ENCODE measurements around the gene CC2D1A. TPM values are rescaled to one million over a fixed set of nuclear protein-coding genes. Genes with fewer than 3 reads are reported as not detected.

CC2D1A gene
- total and polyA plus RNA-seq, 4 donors: 7.4 to 12.0 (median 9.9) TPM

DNA sequence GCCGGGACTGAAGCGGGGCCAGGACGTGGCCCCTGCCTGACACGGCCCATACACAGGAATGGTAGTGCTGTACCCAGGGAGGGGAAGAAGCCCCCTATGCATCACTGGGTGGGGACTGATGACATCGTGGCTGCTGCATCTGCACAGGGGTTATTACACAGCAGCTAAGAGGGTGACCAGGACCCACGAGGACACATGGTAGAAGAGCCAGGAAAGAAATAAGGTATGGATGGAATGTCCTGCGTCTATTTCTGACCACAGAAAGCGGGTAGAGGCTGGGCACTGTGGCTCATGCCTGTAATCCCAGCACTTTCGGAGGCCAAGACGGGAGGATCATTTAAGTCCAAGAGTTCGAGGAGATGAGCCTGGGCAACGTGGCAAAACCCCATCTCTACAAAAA, 70.4 kb downstream of the CC2D1A start:
- H3K9me3 ChIP-seq (ENCODE audit: control insufficient read depth in 4 of 4, low read length in 3 of 4): no peaks in the 10 kb centered on the region
- peaks cover 5 to 46% (median 18%) of the 10 kb centered on the region in 4 donors for H3K36me3 ChIP-seq (ENCODE audit: control insufficient read depth in 4 of 4, insufficient read depth in 3 of 4, low read depth in 1 of 4, low read length in 3 of 4)
- H3K27ac ChIP-seq (ENCODE audit: low read depth in 1 of 2, low read length in 2 of 2): no peak overlapping the region
- 96% methylated on average over 12 of the region's 12 CpGs for WGBS
- TF ChIP-seq TAF1 (conservative IDR thresholded peaks at IDR 0.05) (no peak), HNF4G (IDR thresholded peaks at IDR 0.05) (no peak), EGR1 (IDR thresholded peaks at IDR 0.05; ENCODE audit: low read depth in 2 of 2) (no peak), YY1 (IDR thresholded peaks at IDR 0.05) (no peak), JUND (IDR thresholded peaks at IDR 0.05) (no peak), FOXA2 (IDR thresholded peaks at IDR 0.05) (no peak)
- TF ChIP-seq, protein P1, sequence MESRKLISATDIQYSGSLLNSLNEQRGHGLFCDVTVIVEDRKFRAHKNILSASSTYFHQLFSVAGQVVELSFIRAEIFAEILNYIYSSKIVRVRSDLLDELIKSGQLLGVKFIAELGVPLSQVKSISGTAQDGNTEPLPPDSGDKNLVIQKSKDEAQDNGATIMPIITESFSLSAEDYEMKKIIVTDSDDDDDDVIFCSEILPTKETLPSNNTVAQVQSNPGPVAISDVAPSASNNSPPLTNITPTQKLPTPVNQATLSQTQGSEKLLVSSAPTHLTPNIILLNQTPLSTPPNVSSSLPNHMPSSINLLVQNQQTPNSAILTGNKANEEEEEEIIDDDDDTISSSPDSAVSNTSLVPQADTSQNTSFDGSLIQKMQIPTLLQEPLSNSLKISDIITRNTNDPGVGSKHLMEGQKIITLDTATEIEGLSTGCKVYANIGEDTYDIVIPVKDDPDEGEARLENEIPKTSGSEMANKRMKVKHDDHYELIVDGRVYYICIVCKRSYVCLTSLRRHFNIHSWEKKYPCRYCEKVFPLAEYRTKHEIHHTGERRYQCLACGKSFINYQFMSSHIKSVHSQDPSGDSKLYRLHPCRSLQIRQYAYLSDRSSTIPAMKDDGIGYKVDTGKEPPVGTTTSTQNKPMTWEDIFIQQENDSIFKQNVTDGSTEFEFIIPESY (IDR thresholded peaks at IDR 0.05): no peak
- TF ChIP-seq, protein P2, sequence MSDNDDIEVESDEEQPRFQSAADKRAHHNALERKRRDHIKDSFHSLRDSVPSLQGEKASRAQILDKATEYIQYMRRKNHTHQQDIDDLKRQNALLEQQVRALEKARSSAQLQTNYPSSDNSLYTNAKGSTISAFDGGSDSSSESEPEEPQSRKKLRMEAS (IDR thresholded peaks at IDR 0.05): no peak
- no peak overlapping the region for H3K4me3 ChIP-seq (ENCODE audit: low read depth in 1 of 3, low read length in 3 of 3)
- DNase-seq (ENCODE audit: low spot score): no peak
- H3K9ac ChIP-seq (ENCODE audit: low read depth in 1 of 2, low read length in 2 of 2): no peak overlapping the region
- no peaks in the 10 kb centered on the region for H3K27me3 ChIP-seq (ENCODE audit: control insufficient read depth in 4 of 4, insufficient read depth in 4 of 4, low read length in 3 of 4)
- H3K4me1 ChIP-seq (ENCODE audit: control insufficient read depth in 4 of 4, insufficient read depth in 4 of 4, low read length in 3 of 4): no peaks in the 10 kb centered on the region

DNA sequence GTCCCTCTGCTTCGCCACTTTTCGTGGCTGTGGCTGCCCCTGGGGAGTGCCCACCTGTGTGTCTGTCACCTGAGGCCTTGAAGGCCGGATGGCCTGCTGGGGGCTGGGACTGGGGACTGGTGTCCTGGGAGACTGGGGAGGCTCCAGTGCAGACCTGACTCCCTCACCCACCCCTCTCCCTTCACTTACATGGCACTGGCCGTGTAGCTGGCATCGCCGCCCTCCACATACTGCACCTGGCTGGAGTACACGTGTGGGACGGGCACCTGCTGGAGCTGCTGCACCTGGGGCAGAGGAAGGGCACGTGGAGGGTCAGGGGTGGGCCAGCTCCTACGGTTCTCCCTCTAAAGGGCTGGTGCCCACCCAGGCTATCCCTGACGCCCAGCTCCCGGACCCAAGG, 71.8 kb downstream of the CC2D1A start:
- Histone ChIP-seq H3K36me3 (ENCODE audit: control insufficient read depth in 4 of 4, insufficient read depth in 3 of 4, low read depth in 1 of 4, low read length in 3 of 4) (peaks cover 3 to 53% (median 20%) of the 10 kb centered on the region in 4 donors), H3K9ac (ENCODE audit: low read depth in 1 of 2, low read length in 2 of 2) (no peak overlapping the region), H3K9me3 (ENCODE audit: control insufficient read depth in 4 of 4, low read length in 3 of 4) (no peaks in the 10 kb centered on the region), H3K27ac (ENCODE audit: low read depth in 1 of 2, low read length in 2 of 2) (no peak overlapping the region), H3K4me1 (ENCODE audit: control insufficient read depth in 4 of 4, insufficient read depth in 4 of 4, low read length in 3 of 4) (no peaks in the 10 kb centered on the region), H3K4me3 (ENCODE audit: low read depth in 1 of 3, low read length in 3 of 3) (no peak overlapping the region), H3K27me3 (ENCODE audit: control insufficient read depth in 4 of 4, insufficient read depth in 4 of 4, low read length in 3 of 4) (no peaks in the 10 kb centered on the region)
- no peak for DNase-seq (ENCODE audit: low spot score)
- 94% methylated on average over 12 of the region's 12 CpGs for WGBS
- TF ChIP-seq, protein P3, sequence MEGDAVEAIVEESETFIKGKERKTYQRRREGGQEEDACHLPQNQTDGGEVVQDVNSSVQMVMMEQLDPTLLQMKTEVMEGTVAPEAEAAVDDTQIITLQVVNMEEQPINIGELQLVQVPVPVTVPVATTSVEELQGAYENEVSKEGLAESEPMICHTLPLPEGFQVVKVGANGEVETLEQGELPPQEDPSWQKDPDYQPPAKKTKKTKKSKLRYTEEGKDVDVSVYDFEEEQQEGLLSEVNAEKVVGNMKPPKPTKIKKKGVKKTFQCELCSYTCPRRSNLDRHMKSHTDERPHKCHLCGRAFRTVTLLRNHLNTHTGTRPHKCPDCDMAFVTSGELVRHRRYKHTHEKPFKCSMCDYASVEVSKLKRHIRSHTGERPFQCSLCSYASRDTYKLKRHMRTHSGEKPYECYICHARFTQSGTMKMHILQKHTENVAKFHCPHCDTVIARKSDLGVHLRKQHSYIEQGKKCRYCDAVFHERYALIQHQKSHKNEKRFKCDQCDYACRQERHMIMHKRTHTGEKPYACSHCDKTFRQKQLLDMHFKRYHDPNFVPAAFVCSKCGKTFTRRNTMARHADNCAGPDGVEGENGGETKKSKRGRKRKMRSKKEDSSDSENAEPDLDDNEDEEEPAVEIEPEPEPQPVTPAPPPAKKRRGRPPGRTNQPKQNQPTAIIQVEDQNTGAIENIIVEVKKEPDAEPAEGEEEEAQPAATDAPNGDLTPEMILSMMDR (IDR thresholded peaks at IDR 0.05; ENCODE audit: low read depth, low read length, missing input control): no peak
- TF ChIP-seq RXRA (IDR thresholded peaks at IDR 0.05): no peak
- TF ChIP-seq GABPA (IDR thresholded peaks at IDR 0.05 in 1 of 2, conservative IDR thresholded peaks at IDR 0.05 in 1 of 2): no peak
- no peak for TF ChIP-seq TAF1 (conservative IDR thresholded peaks at IDR 0.05)
- TF ChIP-seq, protein P4, sequence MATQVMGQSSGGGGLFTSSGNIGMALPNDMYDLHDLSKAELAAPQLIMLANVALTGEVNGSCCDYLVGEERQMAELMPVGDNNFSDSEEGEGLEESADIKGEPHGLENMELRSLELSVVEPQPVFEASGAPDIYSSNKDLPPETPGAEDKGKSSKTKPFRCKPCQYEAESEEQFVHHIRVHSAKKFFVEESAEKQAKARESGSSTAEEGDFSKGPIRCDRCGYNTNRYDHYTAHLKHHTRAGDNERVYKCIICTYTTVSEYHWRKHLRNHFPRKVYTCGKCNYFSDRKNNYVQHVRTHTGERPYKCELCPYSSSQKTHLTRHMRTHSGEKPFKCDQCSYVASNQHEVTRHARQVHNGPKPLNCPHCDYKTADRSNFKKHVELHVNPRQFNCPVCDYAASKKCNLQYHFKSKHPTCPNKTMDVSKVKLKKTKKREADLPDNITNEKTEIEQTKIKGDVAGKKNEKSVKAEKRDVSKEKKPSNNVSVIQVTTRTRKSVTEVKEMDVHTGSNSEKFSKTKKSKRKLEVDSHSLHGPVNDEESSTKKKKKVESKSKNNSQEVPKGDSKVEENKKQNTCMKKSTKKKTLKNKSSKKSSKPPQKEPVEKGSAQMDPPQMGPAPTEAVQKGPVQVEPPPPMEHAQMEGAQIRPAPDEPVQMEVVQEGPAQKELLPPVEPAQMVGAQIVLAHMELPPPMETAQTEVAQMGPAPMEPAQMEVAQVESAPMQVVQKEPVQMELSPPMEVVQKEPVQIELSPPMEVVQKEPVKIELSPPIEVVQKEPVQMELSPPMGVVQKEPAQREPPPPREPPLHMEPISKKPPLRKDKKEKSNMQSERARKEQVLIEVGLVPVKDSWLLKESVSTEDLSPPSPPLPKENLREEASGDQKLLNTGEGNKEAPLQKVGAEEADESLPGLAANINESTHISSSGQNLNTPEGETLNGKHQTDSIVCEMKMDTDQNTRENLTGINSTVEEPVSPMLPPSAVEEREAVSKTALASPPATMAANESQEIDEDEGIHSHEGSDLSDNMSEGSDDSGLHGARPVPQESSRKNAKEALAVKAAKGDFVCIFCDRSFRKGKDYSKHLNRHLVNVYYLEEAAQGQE (IDR thresholded peaks at IDR 0.05): no peak
- TF ChIP-seq YY1 (IDR thresholded peaks at IDR 0.05): no peak
- TF ChIP-seq SP1 (IDR thresholded peaks at IDR 0.05): no peak
- TF ChIP-seq, protein P1 (IDR thresholded peaks at IDR 0.05): no peak
- no peak for TF ChIP-seq JUND (IDR thresholded peaks at IDR 0.05)
- no peak for TF ChIP-seq EGR1 (IDR thresholded peaks at IDR 0.05; ENCODE audit: low read depth in 2 of 2)
- no peak for TF ChIP-seq NR2F2 (IDR thresholded peaks at IDR 0.05)
- TF ChIP-seq, protein P5, sequence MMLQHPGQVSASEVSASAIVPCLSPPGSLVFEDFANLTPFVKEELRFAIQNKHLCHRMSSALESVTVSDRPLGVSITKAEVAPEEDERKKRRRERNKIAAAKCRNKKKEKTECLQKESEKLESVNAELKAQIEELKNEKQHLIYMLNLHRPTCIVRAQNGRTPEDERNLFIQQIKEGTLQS (IDR thresholded peaks at IDR 0.05): no peak
- TF ChIP-seq FOXA2 (IDR thresholded peaks at IDR 0.05): no peak
- TF ChIP-seq RAD21 (IDR thresholded peaks at IDR 0.05): no peak
- TF ChIP-seq HNF4G (IDR thresholded peaks at IDR 0.05): no peak
- TF ChIP-seq, protein P2 (IDR thresholded peaks at IDR 0.05): no peak
- no peak for TF ChIP-seq FOXA1 (IDR thresholded peaks at IDR 0.05)
- TF ChIP-seq HNF4A (conservative IDR thresholded peaks at IDR 0.05): no peak

Data from liver (tissue), 9 donors.